HCT116 (cell line): ENCODE data around the gene KCNQ1OT1. TPM values are rescaled to one million over a fixed set of nuclear protein-coding genes. Genes with fewer than 3 reads are reported as not detected.

ENCODE experiments used
- ATAC-seq: fragments of 200-7000 bp; cut with Tn5 transposase; 2 replicates; pipeline ENCODE4 v1.9.1; 2020; ENCODE audit warnings: mild to moderate bottlenecking, moderate library complexity
- BruUV-seq: library from RNA; stranded (reverse); fragments of 400-500 nt; replicated peaks from 2 replicates; lab custom pipeline; 2021; lab: Mats Ljungman, UMichigan
- CTCF ChIA-PET: fragments of 300-600 bp; sonication (Branson Sonifier 250); formaldehyde crosslinking; loops from one replicate; lab custom pipeline; 2021; ENCODE audit warnings: antibody characterized with exemption; lab: Charles Lee
- POLR2A ChIA-PET: fragments of 300-600, 350-600 bp; sonication (Branson Sonifier 250); formaldehyde crosslinking; loops from one replicate; lab custom pipeline; 2021; ENCODE audit warnings: antibody characterized with exemption; lab: Charles Lee
- RAD21 ChIA-PET, 2 experiments: fragments of 300-600 bp; sonication (Branson Sonifier 250); formaldehyde crosslinking; loops; one replicate each; lab custom pipeline; 2023; ENCODE audit warnings: low total read pairs in 2 of 2; ENCODE audit not compliant: uncharacterized antibody in 2 of 2, unreplicated experiment in 2 of 2, low non-redundant PET in 1 of 2; lab: Charles Lee
- DNase-seq: peaks from one replicate; pipeline ENCODE4 v3.0.0-alpha.2; 2010; ENCODE audit warnings: low read depth, low spot score
- H2AFZ ChIP-seq: fragments of 200-600 bp; shearing (Covaris generic), sonication (generic); 2 replicates; pipeline ENCODE4 v1.6.1; 2017; ENCODE audit warnings: low read depth, mixed run types, mixed read lengths, antibody characterized with exemption, low read length; ENCODE audit not compliant: poor library complexity, severe bottlenecking
- H3K27ac ChIP-seq: 2 replicates; pipeline ENCODE4 v1.5.1; 2012; ENCODE audit warnings: low read depth, low read length
- H3K27me3 ChIP-seq: fragments of 200-600 bp; sonication (generic); 2 replicates; pipeline ENCODE4 v1.6.1; 2016; ENCODE audit warnings: mixed run types, low read length, mixed read lengths; ENCODE audit not compliant: insufficient read depth
- H3K36me3 ChIP-seq, 2 experiments: fragments of 200-500 bp in 1 of 2; fragments of 200-600 bp in 1 of 2; sonication (Bioruptor generic) in 1 of 2; sonication (generic) in 1 of 2; 2 replicates each; pipeline versions ENCODE4 v1.5.1 to v1.6.1; 2014 to 2016; ENCODE audit warnings: low read length in 2 of 2, inconsistent platforms in 1 of 2, mixed read lengths in 1 of 2, mixed run types in 1 of 2; ENCODE audit not compliant: insufficient read depth in 2 of 2, control insufficient read depth in 1 of 2
- H3K4me1 ChIP-seq, 2 experiments: fragments of 200-600 bp in 1 of 2; sonication (generic) in 1 of 2; 2 replicates each; pipeline versions ENCODE4 v1.5.1 to v1.6.1; 2012 to 2017; ENCODE audit warnings: low read length in 2 of 2, inconsistent platforms in 1 of 2, mild to moderate bottlenecking in 1 of 2, mixed read lengths in 1 of 2, mixed run types in 1 of 2, moderate library complexity in 1 of 2; ENCODE audit not compliant: insufficient read depth in 2 of 2, control insufficient read depth in 1 of 2
- H3K4me2 ChIP-seq: fragments of 200-600 bp; sonication (generic); 2 replicates; pipeline ENCODE4 v1.6.1; 2017; ENCODE audit warnings: mixed run types, low read length, mixed read lengths
- H3K4me3 ChIP-seq, 2 experiments: fragments of 200-600 bp in 1 of 2; sonication (generic) in 1 of 2; replicated peaks in 1 of 2; 2 replicates each; pipeline ENCODE4 v1.5.1; 2011 to 2016; ENCODE audit warnings: low read length in 2 of 2, control low read depth in 1 of 2, low read depth in 1 of 2, mild to moderate bottlenecking in 1 of 2, mixed read lengths in 1 of 2, mixed run types in 1 of 2
- H3K79me2 ChIP-seq: fragments of 200-600 bp; sonication (generic); 2 replicates; pipeline ENCODE4 v1.6.1; 2017; ENCODE audit warnings: mild to moderate bottlenecking, mixed run types, low read length, moderate library complexity, mixed read lengths; ENCODE audit not compliant: insufficient read depth
- H3K9ac ChIP-seq: fragments of 200-600 bp; sonication (generic); 2 replicates; pipeline ENCODE4 v1.6.1; 2016; ENCODE audit warnings: low read length, mixed read lengths
- H3K9me2 ChIP-seq: fragments of 200-600 bp; sonication (generic), shearing (Covaris generic); 2 replicates; pipeline ENCODE4 v1.6.1; 2017; ENCODE audit warnings: mixed run types, mild to moderate bottlenecking, moderate library complexity; ENCODE audit not compliant: insufficient read depth
- H3K9me3 ChIP-seq, 2 experiments: fragments of 200-500 bp in 1 of 2; fragments of 200-600 bp in 1 of 2; sonication (Bioruptor generic) in 1 of 2; sonication (generic) in 1 of 2; 2 replicates each; pipeline ENCODE4 v1.6.1; 2014 to 2017; ENCODE audit warnings: low read length in 2 of 2, mixed read lengths in 2 of 2, inconsistent platforms in 1 of 2, low read depth in 1 of 2, mild to moderate bottlenecking in 1 of 2, mixed run types in 1 of 2, moderate library complexity in 1 of 2; ENCODE audit not compliant: control insufficient read depth in 1 of 2, insufficient read depth in 1 of 2
- H4K20me1 ChIP-seq: fragments of 200-600 bp; sonication (generic), shearing (Covaris generic); 2 replicates; pipeline ENCODE4 v1.6.1; 2017; ENCODE audit warnings: mixed run types, mild to moderate bottlenecking, moderate library complexity; ENCODE audit not compliant: insufficient read depth
- CBX3 ChIP-seq: IDR thresholded peaks from 2 replicates; pipeline ENCODE4 v1.6.1; 2012; ENCODE audit warnings: low read depth
- CEBPB ChIP-seq: IDR thresholded peaks from 2 replicates; pipeline ENCODE4 v1.6.1; 2012; ENCODE audit warnings: low read depth
- CTCF ChIP-seq, 3 experiments: fragments of 200-600 bp in 1 of 3; sonication (generic) in 1 of 3; IDR thresholded peaks in 2 of 3; conservative IDR thresholded peaks in 1 of 3; 2 replicates each; pipeline ENCODE4 v1.5.1; 2012 to 2017; ENCODE audit warnings: low read depth in 2 of 3, low read length in 2 of 3, antibody characterized with exemption in 1 of 3, borderline replicate concordance in 1 of 3, control low read depth in 1 of 3, mild to moderate bottlenecking in 1 of 3, mixed read lengths in 1 of 3, mixed run types in 1 of 3, moderate library complexity in 1 of 3; ENCODE audit not compliant: insufficient read depth in 1 of 3
- EGR1 ChIP-seq: IDR thresholded peaks from 2 replicates; pipeline ENCODE4 v1.6.1; 2012; ENCODE audit warnings: low read depth
- EZH2phosphoT487 ChIP-seq: fragments of 200-600 bp; IDR thresholded peaks from 2 replicates; pipeline ENCODE4 v1.6.1; 2018; ENCODE audit warnings: antibody characterized with exemption, borderline replicate concordance
- FOSL1 ChIP-seq: IDR thresholded peaks from 2 replicates; pipeline ENCODE4 v1.6.1; 2012; ENCODE audit warnings: low read depth
- MAX ChIP-seq: IDR thresholded peaks from 2 replicates; pipeline ENCODE4 v1.6.1; 2012
- POLR2AphosphoS5 ChIP-seq: IDR thresholded peaks from 2 replicates; pipeline ENCODE4 v1.6.1; 2011; ENCODE audit warnings: mild to moderate bottlenecking, low read depth, low read length, moderate library complexity
- RAD21 ChIP-seq: IDR thresholded peaks from 2 replicates; pipeline ENCODE4 v1.6.1; 2012; ENCODE audit warnings: low read depth, mild to moderate bottlenecking
- YY1 ChIP-seq: IDR thresholded peaks from 2 replicates; pipeline ENCODE4 v1.6.1; 2011; ENCODE audit warnings: low read length, low read depth, moderate library complexity, mild to moderate bottlenecking; ENCODE audit not compliant: insufficient replicate concordance; ENCODE audit errors: extremely low read depth
- ZBTB33 ChIP-seq: IDR thresholded peaks from 2 replicates; pipeline ENCODE4 v1.6.1; 2011; ENCODE audit warnings: mild to moderate bottlenecking, low read length, moderate library complexity; ENCODE audit not compliant: insufficient replicate concordance; ENCODE audit errors: extremely low read depth
- ZFX ChIP-seq: fragments of 450-650 bp; IDR thresholded peaks from 2 replicates; pipeline ENCODE4 v1.6.1; 2017
- ZNF274 ChIP-seq: fragments of 200-500 bp; sonication (Bioruptor generic); IDR thresholded peaks from 2 replicates; pipeline ENCODE4 v1.6.1; 2014; ENCODE audit warnings: mild to moderate bottlenecking, low read depth, low read length, inconsistent platforms
- intact Hi-C: fragments of 100-400 bp; cut with micrococcal nuclease; formaldehyde crosslinking; loops from 2 replicates; pipeline ENCODE4 v1.10.0; 2022
- total RNA-seq: library from RNA; stranded (reverse); gene quantifications from one replicate; pipeline ENCODE4 v1.2.1, GENCODE V29; 2021; ENCODE audit not compliant: unreplicated experiment

The KCNQ1OT1 gene
- total RNA-seq, 1 experiment from 2014 or later, result 1.1 TPM

- Histone ChIP-seq H3K79me2 (peaks cover 92% of the 10 kb centered on the region), H3K36me3 (no peaks in the 10 kb centered on the region; a peak in 1 of 4 replicates), H4K20me1 (no peaks in the 10 kb centered on the region), H3K9me3 (no peaks in the 10 kb centered on the region), H3K4me3 (no peak overlapping the region), H3K27ac (no peak overlapping the region), H3K9ac (no peak overlapping the region), H3K27me3 (no peaks in the 10 kb centered on the region), H3K4me2 (no peak overlapping the region), H2AFZ (no peak overlapping the region), H3K4me1 (peaks cover 0 to 10% of the 10 kb centered on the region in 2 experiments; a peak in 2 of 4 replicates), H3K9me2 (no peaks in the 10 kb centered on the region)
- TF ChIP-seq YY1 (no peak), CBX3 (no peak), EZH2phosphoT487 (no peak), FOSL1 (no peak), ZBTB33 (no peak), EGR1 (no peak), POLR2AphosphoS5 (no peak), ZFX (no peak), CTCF (IDR thresholded peaks at IDR 0.05 in 2 of 3, conservative IDR thresholded peaks at IDR 0.05 in 1 of 3; ENCODE audit: borderline replicate concordance in 1 of 3, insufficient read depth in 1 of 3, low read depth in 2 of 3, low read length in 2 of 3) (no peak), RAD21 (no peak), CEBPB (no peak), MAX (no peak), ZNF274 (no peak)
- CTCF ChIA-PET, result no interaction called here
- POLR2A ChIA-PET, result no interaction called here
- intact Hi-C loops, result no loop called here
- ATAC-seq (no peak), DNase-seq (no peak)
- RAD21 ChIA-PET, result no interaction called here
- no TSS peak for BruUV-seq
Observed at GRCh38 chr11:2694495-2694894, 5.3 kb downstream of the KCNQ1OT1 start.
